HG03066 (cell line): ENCODE results near the gene STK26.
"Not testable (repeated sequence)": the region's sequence is repeated elsewhere in the genome, so short reads cannot be mapped to it uniquely, and the experiment has no call there.

ENCODE experiments used
- ATAC-seq: cut with Tn5 transposase; IDR thresholded peaks from one replicate; pipeline ENCODE4 v1.9.1; 2021; ENCODE audit warnings: low read depth; ENCODE audit not compliant: unreplicated experiment

The STK26 gene

DNA sequence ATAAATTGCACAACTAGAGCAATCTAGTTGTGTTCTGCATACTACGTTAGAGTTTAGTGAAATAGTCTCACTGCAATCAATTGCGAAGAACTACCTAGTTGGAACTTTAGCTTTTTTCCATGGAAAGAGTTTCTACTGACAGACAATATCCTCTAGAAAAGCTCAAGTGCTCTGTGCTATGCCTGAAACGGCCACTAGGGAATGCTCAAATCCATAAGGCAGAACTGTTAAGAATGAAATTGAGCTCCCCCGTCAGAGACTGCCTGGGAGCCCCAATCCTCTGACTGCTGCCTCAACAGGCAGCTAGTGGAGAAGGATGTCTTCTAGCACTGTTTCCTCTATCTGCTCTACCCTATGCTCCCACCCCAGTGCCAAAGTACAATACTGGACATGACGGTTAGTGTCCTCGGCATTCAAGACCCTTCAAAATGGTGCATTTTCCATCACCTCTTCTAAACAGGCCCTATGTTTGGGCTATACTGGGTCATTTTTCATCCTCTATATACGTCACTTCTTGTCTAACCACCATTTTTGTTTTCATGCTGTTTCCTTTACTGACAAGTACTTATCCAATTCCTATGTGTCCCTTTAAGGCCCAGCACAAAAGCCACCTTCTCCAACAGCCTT, 69.5 kb downstream of the STK26 start:
- peak; percentile 85 for ATAC-seq

DNA sequence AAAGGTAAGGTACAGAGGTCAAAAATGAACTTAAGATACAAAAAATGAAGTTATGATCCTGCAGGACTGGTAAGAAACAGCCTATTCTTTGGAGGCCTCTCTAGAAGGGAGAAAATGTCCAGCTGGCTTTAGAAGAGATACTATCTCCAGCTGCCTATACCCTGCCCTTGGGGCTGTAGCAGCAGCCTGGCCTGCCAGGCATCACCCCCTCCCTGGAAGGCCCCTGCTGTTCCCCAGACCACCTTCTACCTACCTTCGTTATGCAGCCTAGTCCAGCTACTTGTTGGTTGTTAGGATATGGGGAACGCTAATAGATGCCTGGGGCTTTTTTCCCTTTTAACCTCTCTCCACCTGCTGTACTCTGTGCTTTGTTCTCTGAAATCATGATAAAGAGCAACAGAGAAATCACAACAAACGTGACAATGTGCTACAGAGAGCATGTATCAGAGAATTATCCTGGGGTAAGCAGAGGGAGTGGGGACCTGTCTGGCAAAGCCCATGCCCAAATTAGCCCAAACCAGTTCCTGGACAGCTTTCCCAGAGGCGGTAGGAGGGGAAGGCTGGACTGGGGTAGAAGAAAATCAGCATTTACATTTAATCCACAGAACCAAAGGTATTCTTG, 70.2 kb downstream of the STK26 start:
- no peak for ATAC-seq

DNA sequence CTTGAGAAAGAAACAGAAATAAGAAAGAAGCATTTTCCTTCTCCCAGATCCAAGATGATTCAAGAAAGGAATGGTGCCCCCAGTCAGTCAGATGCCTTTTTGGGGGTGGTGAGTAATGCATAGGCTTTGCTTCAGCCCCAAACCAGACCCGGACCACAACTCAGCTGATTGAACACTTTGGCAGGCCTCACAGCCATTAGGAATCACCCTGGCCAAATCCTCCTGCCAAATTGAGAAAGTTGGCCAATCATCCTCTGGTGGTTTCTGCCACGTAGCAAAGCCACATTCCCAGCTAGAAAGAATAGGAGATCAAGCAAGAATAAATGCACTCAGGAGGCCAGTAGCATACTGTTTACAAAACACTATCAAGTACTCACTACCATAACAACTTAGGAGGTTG, 71.1 kb downstream of the STK26 start:
- ATAC-seq, result no peak

DNA sequence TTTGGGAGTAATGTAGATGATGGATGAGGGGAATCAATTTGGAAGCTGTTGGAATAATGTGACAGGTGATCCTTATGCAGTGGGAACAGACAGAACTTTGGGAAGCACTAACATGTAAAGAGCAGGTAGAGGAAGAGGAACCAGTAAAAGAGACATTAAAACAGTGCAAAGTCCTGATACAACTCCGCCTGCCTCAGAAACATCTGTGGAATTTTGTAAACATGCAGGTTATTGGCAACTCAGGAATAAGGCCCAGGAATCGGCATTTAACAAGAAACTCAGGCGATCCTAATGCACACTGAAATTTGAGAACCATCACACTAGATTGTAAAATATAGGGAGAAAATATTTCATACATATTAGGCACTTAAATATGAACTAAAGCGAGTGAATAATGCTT, 75.6 kb downstream of the STK26 start:
- ATAC-seq, result not testable (repeated sequence)

DNA sequence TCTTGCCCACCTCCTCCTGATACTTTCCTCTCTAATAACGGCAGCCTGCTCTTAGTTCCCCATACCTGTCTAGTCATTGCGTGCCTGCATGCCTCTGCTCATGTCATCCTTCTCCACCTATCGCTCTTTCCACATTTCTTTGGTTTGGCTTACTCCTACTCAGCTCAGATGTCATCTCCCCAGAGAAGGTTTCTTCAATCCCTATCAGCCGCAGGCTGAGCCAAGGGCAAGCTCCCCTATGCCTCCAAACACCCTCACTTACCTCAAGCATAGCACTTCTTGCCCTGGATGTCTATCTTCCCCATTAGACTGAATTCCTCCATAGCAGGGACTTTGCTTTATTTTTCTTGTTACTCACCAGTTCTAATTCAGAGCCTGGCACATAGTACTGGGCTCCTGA, 78.1 kb downstream of the STK26 start:
- ATAC-seq, result no peak

DNA sequence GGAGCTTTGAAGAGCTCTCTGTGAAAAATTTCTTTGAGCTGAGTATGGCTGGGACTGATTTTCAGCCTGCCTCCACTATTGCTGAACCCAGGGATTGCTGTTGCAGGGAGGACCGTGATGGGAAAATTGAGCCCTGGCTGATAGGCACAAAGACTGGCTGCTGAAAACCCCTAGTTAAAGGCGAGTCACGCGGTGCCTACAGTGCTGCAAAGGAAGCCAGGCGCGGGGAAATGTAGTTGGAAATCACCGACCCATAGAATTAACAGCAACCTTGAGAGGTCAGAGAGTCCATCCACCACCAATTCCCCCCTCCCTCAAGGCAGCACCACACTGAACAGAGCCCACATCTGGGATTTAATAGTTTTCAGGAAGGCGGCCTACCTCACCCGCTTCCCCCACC, 78.7 kb downstream of the STK26 start:
- no peak for ATAC-seq

DNA sequence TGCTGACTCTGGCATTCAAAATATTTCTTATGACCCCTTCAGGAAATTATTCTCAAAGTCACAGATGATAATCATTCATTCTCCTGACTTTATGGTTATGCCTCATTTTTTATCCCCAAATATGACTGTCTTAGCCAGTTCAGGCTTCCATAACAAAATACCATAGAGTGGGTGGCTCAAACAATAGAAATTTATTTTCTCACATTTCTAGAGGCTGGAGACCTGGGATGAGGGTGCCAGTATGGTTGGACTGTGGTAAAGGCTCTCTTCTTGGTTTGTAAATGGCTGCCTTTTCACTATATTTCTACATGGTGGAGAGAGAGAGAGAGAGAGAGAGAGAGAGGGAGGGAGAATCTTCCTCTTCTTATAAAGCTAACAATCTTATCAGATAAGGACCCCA, 84.2 kb downstream of the STK26 start:
- ATAC-seq, result no peak

DNA sequence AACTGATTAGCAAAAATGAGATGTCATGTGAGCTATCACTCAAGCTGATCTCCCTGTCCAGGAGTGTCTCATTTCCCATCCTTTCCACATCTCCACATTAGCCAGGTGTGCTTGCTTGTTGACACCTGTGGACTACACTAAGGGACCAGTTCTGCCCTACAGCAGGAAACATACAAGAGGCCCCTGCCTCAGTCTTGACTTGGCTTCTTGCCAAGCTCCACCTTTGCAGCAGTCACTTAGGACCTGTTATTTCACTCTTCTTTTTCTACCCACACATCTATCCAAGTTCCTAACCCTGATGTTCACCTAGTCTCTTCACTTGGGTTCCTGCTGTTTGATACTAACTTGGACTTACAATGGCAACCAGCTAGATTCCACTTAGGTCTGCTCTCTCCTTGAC, 91.5 kb downstream of the STK26 start:
- no peak for ATAC-seq

DNA sequence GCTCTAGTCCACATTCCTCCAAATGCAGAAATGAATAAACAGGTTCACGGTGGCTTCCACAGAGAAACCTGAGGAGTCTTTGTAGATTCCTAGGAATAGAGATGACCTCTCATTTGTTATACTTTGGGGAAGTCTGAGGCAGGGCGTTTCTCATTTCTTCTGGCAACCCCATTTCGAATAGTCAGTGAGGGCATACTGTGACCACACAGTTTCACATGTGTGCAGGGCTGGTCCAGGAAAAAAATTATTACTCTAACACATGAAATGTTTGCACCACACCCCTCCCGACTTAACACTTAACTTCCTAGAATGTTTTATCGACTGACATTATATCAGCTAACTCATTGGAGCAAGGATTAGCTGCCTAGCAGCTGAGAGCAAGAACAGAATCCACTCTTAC, 92.7 kb downstream of the STK26 start:
- ATAC-seq, result no peak

DNA sequence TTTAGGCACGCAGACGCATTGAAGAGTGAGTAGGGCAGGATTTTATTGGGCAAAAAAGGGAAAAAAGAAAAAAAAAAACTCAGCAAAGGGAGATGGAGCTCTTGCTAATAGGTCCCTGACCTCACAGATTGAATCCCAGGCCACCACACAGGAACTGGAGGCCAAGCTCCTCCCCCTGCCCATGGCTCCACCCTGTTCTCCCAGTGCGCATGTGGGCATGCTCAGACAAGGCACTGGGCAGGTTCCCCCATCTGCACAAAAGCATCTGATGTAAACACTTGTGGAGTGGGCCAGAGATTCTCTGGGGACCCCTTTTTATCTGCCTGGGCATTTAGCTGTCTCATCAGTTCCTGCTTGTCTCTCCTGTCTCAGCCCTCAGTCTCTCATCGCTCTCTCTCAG, 95.3 kb downstream of the STK26 start:
- ATAC-seq, result no peak

DNA sequence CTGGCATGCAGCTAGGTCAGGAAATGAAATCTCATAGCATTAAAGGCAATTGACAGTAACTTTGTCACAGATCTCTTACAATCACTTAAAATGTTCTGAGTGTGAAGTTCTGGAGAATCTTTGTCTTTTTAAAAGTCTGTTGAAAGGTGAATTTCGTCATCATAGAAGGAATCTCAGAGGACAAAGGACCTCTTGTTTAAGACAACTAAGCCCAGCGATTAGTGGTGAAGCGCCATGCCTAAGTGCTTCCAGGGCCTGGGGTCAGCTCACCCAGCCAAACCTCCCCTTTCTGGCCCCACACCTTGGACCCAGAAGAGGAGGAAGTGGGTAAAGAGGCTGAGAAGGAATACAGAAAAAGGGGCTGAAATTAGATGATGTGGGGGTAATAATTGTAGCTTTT, 96.2 kb downstream of the STK26 start:
- ATAC-seq, result no peak

DNA sequence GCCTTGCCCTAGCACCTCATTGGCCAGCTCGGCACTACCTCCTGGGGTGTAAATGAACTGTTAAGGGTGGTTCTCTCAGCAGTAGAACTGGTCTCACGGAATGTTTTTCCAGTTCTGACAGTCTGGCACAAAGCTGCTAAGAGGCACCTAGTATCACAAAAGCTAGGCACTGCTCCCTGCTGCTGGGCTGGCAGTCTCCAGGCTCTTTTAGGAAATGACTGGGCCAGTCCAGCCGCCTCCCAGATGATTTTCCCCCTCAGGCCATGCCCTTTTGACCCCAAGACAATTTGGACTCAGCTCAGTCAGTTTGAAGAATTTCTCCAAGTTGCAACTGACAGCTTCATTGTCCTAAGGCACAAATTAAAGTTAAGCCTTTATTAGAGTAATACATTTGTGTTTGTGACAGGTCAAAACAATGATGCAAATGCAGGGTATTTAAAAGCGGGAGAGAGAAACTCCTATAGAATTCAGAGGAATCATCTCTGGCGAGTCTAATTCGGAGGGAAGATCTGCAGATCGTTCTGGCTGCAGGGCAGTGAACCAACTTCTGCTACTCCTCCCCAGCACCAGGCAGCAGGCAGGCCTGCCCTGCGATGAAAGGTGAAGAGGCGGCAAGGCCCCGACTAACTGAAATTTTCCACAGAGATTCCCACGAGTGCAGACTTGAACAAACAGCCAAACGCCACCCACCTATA, 96.9 kb downstream of the STK26 start:
- no peak for ATAC-seq

DNA sequence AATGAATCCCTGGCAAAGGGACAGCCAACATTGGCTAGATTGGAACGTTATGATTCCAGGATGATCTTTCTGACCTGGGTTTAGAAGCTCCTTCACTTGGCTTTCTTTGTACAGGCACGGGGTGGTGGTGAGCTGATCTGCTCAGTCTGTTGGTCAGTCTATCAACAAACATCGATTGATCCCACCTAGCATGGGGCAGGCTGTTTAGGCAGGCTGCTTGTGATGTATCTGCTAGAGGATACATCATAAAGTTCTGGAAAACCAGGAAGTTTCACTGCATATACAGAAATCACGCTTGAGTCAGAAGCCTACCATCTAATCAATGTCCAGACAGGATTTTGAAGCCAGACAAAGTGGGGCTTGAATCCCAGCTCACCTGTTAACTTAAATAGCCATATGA, 97.8 kb downstream of the STK26 start:
- no peak for ATAC-seq
